Uterus (tissue), 2 donors: ENCODE results near the gene GRK5.

ENCODE experiments used
- CTCF ChIP-seq, 4 experiments: fragments of 200-600 bp in 2 of 4; fragments of 450-650 bp in 2 of 4; sonication (generic) in 2 of 4; IDR thresholded peaks; one replicate each; pipeline ENCODE4 v1.5.1; 2016 to 2019; ENCODE audit warnings: antibody characterized with exemption in 4 of 4, mild to moderate bottlenecking in 2 of 4, moderate library complexity in 1 of 4
- POLR2A ChIP-seq, 2 donors: fragments of 450-650 bp; IDR thresholded peaks; one replicate each; pipeline ENCODE4 v1.6.1; 2016; ENCODE audit warnings: antibody characterized with exemption in 2 of 2, mild to moderate bottlenecking in 1 of 2, moderate library complexity in 1 of 2

DNA sequence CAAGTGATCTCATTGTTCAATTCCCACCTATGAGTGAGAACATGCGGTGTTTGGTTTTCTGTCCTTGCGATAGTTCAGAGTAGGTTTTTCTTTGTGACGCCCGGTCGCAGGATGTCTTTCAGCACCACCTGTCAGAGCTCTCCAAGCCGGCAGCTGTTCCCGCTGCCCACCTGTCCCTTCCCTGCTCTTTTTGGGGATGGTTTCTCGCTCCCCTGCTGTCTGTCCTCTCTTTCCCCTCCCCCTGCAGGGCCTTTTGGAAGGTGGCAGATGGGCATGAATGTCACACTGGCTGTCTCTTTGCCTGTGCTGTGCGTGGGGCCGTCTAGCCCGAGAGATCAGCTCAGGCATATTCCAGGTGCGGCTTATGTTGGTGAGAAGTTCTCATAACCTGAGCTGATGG, 137.0 kb downstream of the GRK5 start:
- TF ChIP-seq CTCF (IDR thresholded peaks at IDR 0.05) (no peak), POLR2A (IDR thresholded peaks at IDR 0.05) (no peak)
